CD4-positive, alpha-beta T cell treated with Interleukin-2 at 100 ng/mL for 4 hours (primary cell): ENCODE measurements around the gene SLC47A2.
A peak's percentile ranks its signal among the peaks of the same experiment; 100 is the strongest.
"Not testable (repeated sequence)": the region's sequence is repeated elsewhere in the genome, so short reads cannot be mapped to it uniquely, and the experiment has no call there.

Experiments
- DNase-seq: peaks from one replicate; pipeline ENCODE4 v3.0.0-alpha.2; 2020; ENCODE audit warnings: low spot score

SLC47A2 gene

GRCh38 chr17:19716108-19717030 is at the start of gene SLC47A2:
Gene SLC47A2 (minus strand): TSS chr17:19716584. CDS start chr17:19716555, 29 bp downstream.
- DNase-seq = no peak

GRCh38 chr17:19766016-19766415 is 49.6 kb upstream of the SLC47A2 start:
- no peak for DNase-seq

GRCh38 chr17:19763991-19764390 is 47.6 kb upstream of the SLC47A2 start:
- not testable (repeated sequence) for DNase-seq

- DNase-seq = no peak
These were observed 47.0 kb upstream of the SLC47A2 start for GRCh38 chr17:19763416-19763815.

GRCh38 chr17:19762515-19762961 is 46.2 kb upstream of the SLC47A2 start:
- peak; percentile 56 for DNase-seq

- DNase-seq = no peak
These were observed 44.4 kb upstream of the SLC47A2 start for GRCh38 chr17:19760746-19761145.

- no peak for DNase-seq
These were observed 43.5 kb upstream of the SLC47A2 start for GRCh38 chr17:19759568-19760549.

GRCh38 chr17:19757536-19758180 is 41.3 kb upstream of the SLC47A2 start:
- DNase-seq = no peak

GRCh38 chr17:19756546-19756945 is 40.2 kb upstream of the SLC47A2 start:
- no peak for DNase-seq

GRCh38 chr17:19755821-19756510 is 39.6 kb upstream of the SLC47A2 start:
- no peak for DNase-seq

GRCh38 chr17:19755392-19755791 is 39.0 kb upstream of the SLC47A2 start:
- DNase-seq = no peak

GRCh38 chr17:19753661-19754463 is 37.5 kb upstream of the SLC47A2 start:
- DNase-seq = no peak

- DNase-seq = no peak
These were observed 36.7 kb upstream of the SLC47A2 start for GRCh38 chr17:19753051-19753509.

- no peak for DNase-seq
These were observed 36.0 kb upstream of the SLC47A2 start for GRCh38 chr17:19752216-19753050.

- DNase-seq = no peak
These were observed 34.5 kb upstream of the SLC47A2 start for GRCh38 chr17:19750835-19751234.

GRCh38 chr17:19750020-19750572 is 33.7 kb upstream of the SLC47A2 start:
- DNase-seq = no peak

GRCh38 chr17:19748807-19749193 is 32.4 kb upstream of the SLC47A2 start:
- DNase-seq = no peak

GRCh38 chr17:19747829-19748806 is 31.7 kb upstream of the SLC47A2 start, which contains the start of gene ALDH3A1:
Gene ALDH3A1 (minus strand): TSS chr17:19748298. CDS start chr17:19745129, 3,169 bp downstream.
- no peak for DNase-seq
